Activated CD4-positive, CD25-positive, alpha-beta regulatory T cell treated with anti-CD3 and anti-CD28 coated beads, Interleukin-2, amount 50 U/mL, for 16 hours (primary cell): Measurements from ENCODE around the gene SUDS3.
"Not testable (repeated sequence)": the region's sequence is repeated elsewhere in the genome, so short reads cannot be mapped to it uniquely, and the experiment has no call there.

Experiments
- DNase-seq: peaks from one replicate; pipeline ENCODE4 v3.0.0-alpha.2; 2020; ENCODE audit warnings: low read depth, low spot score

Gene SUDS3

GRCh38 chr12:118376089-118377020 lies at the start of gene SUDS3:
Gene SUDS3, plus strand, starts transcription at chr12:118376555. Its CDS starts 137 bp downstream, at chr12:118376692.
- peak; percentile 91 for DNase-seq

- no peak for DNase-seq
Observed at GRCh38 chr12:118326991-118327390, 49.4 kb upstream of the SUDS3 start.

- DNase-seq = no peak
Observed at GRCh38 chr12:118327391-118327790, 49.0 kb upstream of the SUDS3 start.

- no peak for DNase-seq
Observed at GRCh38 chr12:118328486-118329330, 47.6 kb upstream of the SUDS3 start.

GRCh38 chr12:118330421-118331018 lies 45.8 kb upstream of the SUDS3 start:
- no peak for DNase-seq

- no peak for DNase-seq
Observed at GRCh38 chr12:118332511-118332910, 43.8 kb upstream of the SUDS3 start.

- no peak for DNase-seq
Observed at GRCh38 chr12:118334241-118334640, 42.1 kb upstream of the SUDS3 start.

GRCh38 chr12:118334939-118335567 lies 41.3 kb upstream of the SUDS3 start:
- DNase-seq = no peak

GRCh38 chr12:118336123-118336522 lies 40.2 kb upstream of the SUDS3 start:
- no peak for DNase-seq

- DNase-seq = no peak
Observed at GRCh38 chr12:118337194-118337838, 39.0 kb upstream of the SUDS3 start.

GRCh38 chr12:118342090-118342489 lies 34.3 kb upstream of the SUDS3 start:
- DNase-seq = no peak

- no peak for DNase-seq
Observed at GRCh38 chr12:118344829-118345228, 31.5 kb upstream of the SUDS3 start.

- no peak for DNase-seq
Observed at GRCh38 chr12:118345355-118345754, 31.0 kb upstream of the SUDS3 start.

- DNase-seq = no peak
Observed at GRCh38 chr12:118346895-118347294, 29.5 kb upstream of the SUDS3 start.

- no peak for DNase-seq
Observed at GRCh38 chr12:118347916-118348315, 28.4 kb upstream of the SUDS3 start.

GRCh38 chr12:118350908-118351559 lies 25.3 kb upstream of the SUDS3 start:
- no peak for DNase-seq

- no peak for DNase-seq
Observed at GRCh38 chr12:118353721-118354120, 22.6 kb upstream of the SUDS3 start.

GRCh38 chr12:118354503-118354902 lies 21.9 kb upstream of the SUDS3 start:
- DNase-seq = not testable (repeated sequence)

- DNase-seq = no peak
Observed at GRCh38 chr12:118354903-118355302, 21.5 kb upstream of the SUDS3 start.

- no peak for DNase-seq
Observed at GRCh38 chr12:118355843-118356242, 20.5 kb upstream of the SUDS3 start.
